VCaP (cell line): Measurements from ENCODE around the gene TET3.

Source experiments
- H3K27ac ChIP-seq: fragments of 450-650 bp; 2 replicates; pipeline ENCODE4 v1.5.1; 2017
- TF ChIP-seq, protein P1 (sequence below): fragments of 450-650 bp; conservative IDR thresholded peaks from 2 replicates; pipeline ENCODE4 v1.5.1; 2017; ENCODE audit warnings: mild to moderate bottlenecking, moderate library complexity

TET3 gene

DNA sequence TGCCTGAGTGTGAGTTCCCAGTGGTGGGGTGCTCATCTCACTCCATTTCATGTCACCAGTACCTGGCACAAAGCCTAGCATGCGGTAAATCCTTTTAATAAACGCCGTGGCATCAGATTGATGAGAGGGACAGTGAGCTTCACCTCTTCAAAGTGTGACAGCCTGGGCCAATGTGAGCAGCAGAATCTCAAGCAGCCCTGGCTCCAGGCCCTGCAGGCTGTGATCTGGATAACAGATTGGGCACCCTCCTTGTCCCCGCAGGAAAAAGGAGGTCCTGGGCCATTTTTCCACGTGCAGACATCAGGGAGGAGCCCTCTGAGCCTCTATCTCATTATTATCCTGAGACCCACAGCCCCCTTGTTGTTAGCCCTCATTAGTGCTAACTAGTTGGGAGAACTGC, 34.8 kb downstream of the TET3 start:
- TF ChIP-seq, protein P1, sequence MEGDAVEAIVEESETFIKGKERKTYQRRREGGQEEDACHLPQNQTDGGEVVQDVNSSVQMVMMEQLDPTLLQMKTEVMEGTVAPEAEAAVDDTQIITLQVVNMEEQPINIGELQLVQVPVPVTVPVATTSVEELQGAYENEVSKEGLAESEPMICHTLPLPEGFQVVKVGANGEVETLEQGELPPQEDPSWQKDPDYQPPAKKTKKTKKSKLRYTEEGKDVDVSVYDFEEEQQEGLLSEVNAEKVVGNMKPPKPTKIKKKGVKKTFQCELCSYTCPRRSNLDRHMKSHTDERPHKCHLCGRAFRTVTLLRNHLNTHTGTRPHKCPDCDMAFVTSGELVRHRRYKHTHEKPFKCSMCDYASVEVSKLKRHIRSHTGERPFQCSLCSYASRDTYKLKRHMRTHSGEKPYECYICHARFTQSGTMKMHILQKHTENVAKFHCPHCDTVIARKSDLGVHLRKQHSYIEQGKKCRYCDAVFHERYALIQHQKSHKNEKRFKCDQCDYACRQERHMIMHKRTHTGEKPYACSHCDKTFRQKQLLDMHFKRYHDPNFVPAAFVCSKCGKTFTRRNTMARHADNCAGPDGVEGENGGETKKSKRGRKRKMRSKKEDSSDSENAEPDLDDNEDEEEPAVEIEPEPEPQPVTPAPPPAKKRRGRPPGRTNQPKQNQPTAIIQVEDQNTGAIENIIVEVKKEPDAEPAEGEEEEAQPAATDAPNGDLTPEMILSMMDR, result no peak
- peak overlapping the region; percentile 72 for H3K27ac ChIP-seq

DNA sequence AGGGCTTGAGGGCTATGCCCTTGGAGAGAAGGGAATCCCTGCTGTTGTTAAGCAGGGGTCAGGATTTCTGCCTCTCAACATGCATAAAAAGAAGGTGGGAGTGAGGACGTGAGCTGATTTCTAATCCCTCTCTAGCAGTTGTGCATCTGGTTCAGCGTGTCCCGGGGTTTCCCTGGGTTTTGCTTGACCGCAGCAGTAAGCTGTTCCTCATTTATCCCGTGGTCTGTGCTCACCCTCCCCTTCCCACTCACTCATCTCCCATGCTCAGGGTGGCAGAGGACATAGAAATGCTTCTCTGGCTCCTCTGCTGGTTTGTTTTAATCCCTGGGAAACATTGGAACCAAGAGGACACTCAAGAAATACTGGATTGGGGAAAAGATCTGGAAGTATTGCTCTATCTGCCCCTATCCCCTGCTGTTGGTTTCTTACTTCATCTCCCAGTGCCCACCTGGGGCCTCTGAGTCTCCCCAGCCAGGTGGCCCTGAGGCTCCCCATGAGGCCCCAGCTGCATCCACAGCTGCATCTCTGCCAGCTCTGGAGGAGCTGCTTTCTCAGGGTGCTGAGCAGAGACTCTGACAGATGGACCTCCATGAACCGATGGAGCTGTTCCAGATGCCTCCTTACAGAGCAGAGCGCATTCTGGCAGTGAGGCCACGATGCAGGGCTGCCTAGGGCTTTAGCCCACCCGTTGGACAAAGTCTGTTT, 36.1 kb downstream of the TET3 start:
- TF ChIP-seq, protein P1, result no peak
- H3K27ac ChIP-seq, result peak overlapping the region; percentile 72

DNA sequence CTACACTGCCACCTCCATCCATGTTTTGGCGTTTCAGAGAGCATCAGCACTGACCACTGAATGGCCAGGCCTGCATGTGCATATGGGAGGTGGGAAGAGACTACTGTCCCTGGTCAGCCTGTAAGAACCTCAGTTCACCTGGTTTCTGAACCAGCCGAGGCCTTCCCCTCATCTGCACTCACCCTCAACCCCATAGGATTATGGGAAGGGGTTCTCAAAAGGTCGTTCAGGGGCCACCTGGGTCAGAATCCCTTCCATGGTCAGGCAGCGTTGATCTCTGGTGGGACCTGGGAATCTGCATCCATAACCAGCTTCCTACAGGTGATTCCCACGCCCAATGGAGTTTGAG, 36.7 kb downstream of the TET3 start:
- H3K27ac ChIP-seq, result peak overlapping the region; percentile 72
- TF ChIP-seq, protein P1, result no peak

DNA sequence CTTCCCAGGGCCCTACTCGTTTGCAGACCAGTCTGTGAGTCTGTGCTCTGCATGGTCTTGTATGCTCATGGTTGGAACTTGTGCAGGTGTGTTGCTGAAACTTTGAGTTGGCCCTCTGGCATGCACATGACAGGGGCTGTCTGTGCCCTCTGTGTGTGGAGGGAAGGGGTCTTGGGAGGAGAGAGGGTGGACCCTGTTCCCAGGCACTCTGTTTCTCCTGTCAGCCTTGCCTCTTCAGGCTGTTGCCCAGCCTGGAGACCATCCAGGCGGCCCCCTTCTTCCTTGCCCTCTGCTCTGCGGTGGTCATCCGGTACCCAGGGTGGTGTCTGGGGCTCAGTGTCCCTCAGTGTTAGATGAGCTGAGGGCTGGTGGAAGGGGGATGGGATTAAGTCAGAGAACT, 39.5 kb downstream of the TET3 start:
- no peak overlapping the region for H3K27ac ChIP-seq
- TF ChIP-seq, protein P1, result no peak

DNA sequence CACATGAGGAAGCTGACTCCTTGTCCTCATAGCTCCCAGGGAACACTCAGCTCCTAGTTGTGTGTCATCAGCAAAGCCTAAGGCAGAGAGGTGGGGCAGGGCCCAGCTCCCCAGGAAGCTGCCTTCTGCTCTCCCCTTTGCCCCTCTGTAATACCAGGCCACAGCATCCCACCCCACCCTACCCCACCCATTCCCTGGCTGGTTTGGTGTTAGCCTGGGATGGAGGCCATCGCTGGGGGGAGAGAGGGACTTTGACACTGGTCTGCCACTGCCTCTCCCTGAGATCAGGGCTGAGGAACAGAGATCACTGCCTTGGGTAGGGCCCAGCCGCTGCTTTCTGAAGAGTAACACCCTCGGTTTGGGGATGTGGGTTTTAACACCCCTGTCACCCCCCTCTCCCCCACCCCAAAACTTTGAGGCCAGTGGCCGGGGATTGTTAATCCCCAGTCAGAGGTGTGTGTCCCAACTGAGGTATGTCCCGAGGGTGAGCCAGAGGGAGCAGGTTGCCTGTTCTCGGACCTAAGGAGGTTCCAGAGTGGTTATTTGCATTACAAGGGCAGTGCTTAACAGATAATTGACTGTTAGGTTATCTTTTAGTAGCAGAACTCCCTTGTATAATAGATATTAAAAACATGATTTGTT, 41.4 kb downstream of the TET3 start:
- TF ChIP-seq, protein P1, result no peak
- H3K27ac ChIP-seq, result no peak overlapping the region

DNA sequence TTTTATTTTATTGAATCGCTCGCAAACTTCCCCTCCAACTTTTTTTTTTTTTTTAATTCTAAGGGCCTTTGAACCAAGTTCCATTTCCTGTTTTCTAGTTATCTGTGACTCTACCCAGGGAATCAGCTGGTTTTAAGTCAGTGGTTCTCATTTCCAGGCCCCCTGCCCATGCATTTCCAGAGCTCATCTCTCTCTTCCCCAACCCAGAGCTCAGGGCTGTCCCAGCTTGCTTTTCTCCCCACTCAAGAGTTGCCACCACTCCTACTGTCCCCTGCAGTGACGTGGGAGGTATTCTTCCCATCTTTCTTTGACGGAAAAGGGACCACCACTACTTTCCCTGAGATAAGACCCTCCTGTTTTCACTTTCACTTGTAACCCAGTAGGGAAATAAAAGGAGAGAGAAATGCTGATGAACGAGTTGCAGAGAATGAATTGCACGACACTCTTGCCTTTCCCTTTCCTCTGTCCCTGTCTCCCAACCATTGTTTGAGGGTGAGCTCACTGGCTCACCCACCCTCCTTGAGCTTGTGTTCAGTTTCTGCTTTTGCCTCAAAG, 42.1 kb downstream of the TET3 start:
- TF ChIP-seq, protein P1, result no peak
- H3K27ac ChIP-seq, result no peak overlapping the region

DNA sequence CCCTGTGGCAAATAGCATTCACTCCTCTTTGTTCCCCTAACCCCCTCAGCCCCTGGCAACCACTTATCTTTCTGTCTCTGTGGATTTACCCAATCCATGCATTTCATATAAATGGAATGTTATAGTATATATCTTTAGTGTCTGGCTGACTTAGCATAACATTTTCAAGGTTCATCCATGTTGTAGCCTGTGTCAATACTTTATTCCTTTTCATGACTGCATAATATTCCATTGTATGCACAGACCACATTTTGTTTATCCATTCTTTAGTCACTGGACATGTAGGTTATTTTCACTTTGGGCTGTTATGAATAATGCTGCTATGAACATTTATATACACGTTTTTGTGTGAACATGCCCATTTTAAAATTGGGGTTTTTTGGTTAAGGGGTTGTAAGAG, 42.8 kb downstream of the TET3 start:
- TF ChIP-seq, protein P1, result no peak
- no peak overlapping the region for H3K27ac ChIP-seq
